Activated T-helper 1 cell treated with anti-CD3 and anti-CD28 coated beads, Interleukin-2, amount 50 U/mL, for 16 hours (primary cell): ENCODE data around the gene ABCC3.
"Not testable (repeated sequence)": the region's sequence is repeated elsewhere in the genome, so short reads cannot be mapped to it uniquely, and the experiment has no call there.

Source experiments
- DNase-seq, 2 donors: peaks; one replicate each; pipeline ENCODE4 v3.0.0-alpha.2; 2020; ENCODE audit warnings: low read depth in 1 of 2, low spot score in 1 of 2

The ABCC3 gene

GRCh38 chr17:50697062-50697461 is 62.4 kb downstream of the ABCC3 start:
- DNase-seq: no peak

- DNase-seq: no peak
Observed at GRCh38 chr17:50697663-50698272, 63.1 kb downstream of the ABCC3 start.

GRCh38 chr17:50699410-50699809 is 64.7 kb downstream of the ABCC3 start:
- DNase-seq: no peak

GRCh38 chr17:50703162-50703561 is 68.5 kb downstream of the ABCC3 start:
- DNase-seq: no peak

GRCh38 chr17:50707289-50708049 is 72.8 kb downstream of the ABCC3 start, which contains the start of gene ANKRD40:
TSS of gene ANKRD40 (minus strand) at chr17:50707914. CDS start at chr17:50707654, 260 bp downstream.
- peak; percentile 84 to 85 for DNase-seq

- DNase-seq: no peak
Observed at GRCh38 chr17:50708050-50709000, 73.6 kb downstream of the ABCC3 start.

- not testable (repeated sequence) for DNase-seq
Observed at GRCh38 chr17:50709053-50709452, 74.4 kb downstream of the ABCC3 start.

- no peak for DNase-seq
Observed at GRCh38 chr17:50710025-50710424, 75.3 kb downstream of the ABCC3 start.

- no peak for DNase-seq
Observed at GRCh38 chr17:50710650-50711049, 76.0 kb downstream of the ABCC3 start.

- no peak for DNase-seq
Observed at GRCh38 chr17:50712641-50713040, 78.0 kb downstream of the ABCC3 start.

GRCh38 chr17:50715471-50715870 is 80.8 kb downstream of the ABCC3 start:
- no peak for DNase-seq

- DNase-seq: peak; percentile 87 to 91
Observed at GRCh38 chr17:50719144-50719923, 84.7 kb downstream of the ABCC3 start, which contains the start of gene LUC7L3. TSS of gene LUC7L3 (plus strand) at chr17:50719603. CDS start at chr17:50719733, 130 bp downstream.

GRCh38 chr17:50719924-50720794 is 85.5 kb downstream of the ABCC3 start:
- no peak for DNase-seq

GRCh38 chr17:50721194-50722010 is 86.7 kb downstream of the ABCC3 start:
- DNase-seq: no peak

GRCh38 chr17:50722746-50723145 is 88.1 kb downstream of the ABCC3 start:
- DNase-seq: no peak

- not testable (repeated sequence) for DNase-seq
Observed at GRCh38 chr17:50724622-50725021, 89.9 kb downstream of the ABCC3 start.

- no peak for DNase-seq
Observed at GRCh38 chr17:50725769-50726655, 91.3 kb downstream of the ABCC3 start.

GRCh38 chr17:50728112-50728429 is 93.4 kb downstream of the ABCC3 start:
- DNase-seq: no peak
